Stimulated activated CD8-positive, alpha-beta memory T cell treated with anti-CD3 and anti-CD28 coated beads, Interleukin-7, amount 100 ng/mL, for 48 hours (primary cell): ENCODE results near the gene HMG20B.
"Not testable (repeated sequence)": the region's sequence is repeated elsewhere in the genome, so short reads cannot be mapped to it uniquely, and the experiment has no call there.

ENCODE experiments used
- DNase-seq, 2 donors: peaks; one replicate each; pipeline ENCODE4 v3.0.0-alpha.2; 2020; ENCODE audit warnings: low read depth in 1 of 2; ENCODE audit errors: extremely low read depth in 1 of 2

Gene HMG20B

GRCh38 chr19:3554254-3555083 is 18.3 kb upstream of the HMG20B start:
- DNase-seq = no peak

GRCh38 chr19:3555653-3556422 is 16.9 kb upstream of the HMG20B start:
- DNase-seq = no peak

GRCh38 chr19:3556423-3556977 is 16.2 kb upstream of the HMG20B start:
- no peak for DNase-seq

- peak; percentile 37 to 47 for DNase-seq
These were observed 15.7 kb upstream of the HMG20B start for GRCh38 chr19:3556978-3557460.

GRCh38 chr19:3557461-3558248 is 15.1 kb upstream of the HMG20B start, which contains the start of gene MFSD12:
Gene MFSD12, minus strand, starts transcription at chr19:3557586. Its CDS starts 183 bp downstream, at chr19:3557403.
- peak; percentile 91 to 92 for DNase-seq

- DNase-seq = no peak
These were observed 8.8 kb upstream of the HMG20B start for GRCh38 chr19:3563709-3564524.

GRCh38 chr19:3565139-3565538 is 7.6 kb upstream of the HMG20B start:
- DNase-seq = no peak

- DNase-seq = not testable (repeated sequence)
These were observed 2.7 kb upstream of the HMG20B start for GRCh38 chr19:3570042-3570441.

- DNase-seq = no peak
These were observed 2.1 kb upstream of the HMG20B start for GRCh38 chr19:3570606-3571011.

GRCh38 chr19:3572132-3572854 is 451 bp upstream of the HMG20B start:
- peak; percentile 99 to 100 for DNase-seq

- DNase-seq = no peak
These were observed 566 bp downstream of the HMG20B start for GRCh38 chr19:3573162-3573857.

- peak; percentile 83 to 97 for DNase-seq
These were observed 1.3 kb downstream of the HMG20B start for GRCh38 chr19:3573858-3574637.

- DNase-seq = no peak
These were observed 2.6 kb downstream of the HMG20B start for GRCh38 chr19:3575260-3575741.

GRCh38 chr19:3575949-3576673 is 3.4 kb downstream of the HMG20B start:
- DNase-seq = no peak

GRCh38 chr19:3576696-3577443 is 4.1 kb downstream of the HMG20B start:
- DNase-seq = no peak

GRCh38 chr19:3577723-3578344 is 5.1 kb downstream of the HMG20B start:
- DNase-seq = no peak
